ENCODE measurements around the gene TGFA. TPM values are rescaled to one million over a fixed set of nuclear protein-coding genes. Genes with fewer than 3 reads are reported as not detected.
A peak's percentile ranks its signal among the peaks of the same experiment; 100 is the strongest.

Gene TGFA
- total RNA-seq, 1 donor from 2014 or later: 1.4 TPM

DNA sequence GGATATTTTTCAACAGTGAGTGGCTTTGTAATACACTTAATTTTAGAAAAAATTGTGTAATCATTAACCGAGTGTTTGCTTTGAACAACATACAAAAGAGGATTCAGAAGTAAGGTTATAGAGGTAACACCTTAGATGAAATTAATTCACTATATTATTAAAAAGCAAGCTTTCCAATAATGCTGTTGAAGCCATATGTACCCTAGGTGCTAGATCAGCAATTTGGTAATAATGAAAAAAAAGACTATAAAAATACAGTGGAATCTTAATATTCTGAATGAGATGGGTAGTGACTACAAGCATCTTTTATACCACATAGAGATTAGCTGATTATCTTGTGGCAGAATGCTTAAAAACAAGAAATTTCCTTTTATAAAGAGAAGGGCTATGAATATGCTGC is 136.6 kb downstream of the TGFA start:
- no peak for DNase-seq (ENCODE audit: low read depth, low spot score)
- Mint-ChIP-seq H3K27me3 (ENCODE audit: low read depth) (peaks cover 8% of the 10 kb centered on the region), H3K9me3 (no peaks in the 10 kb centered on the region), H3K4me1 (peaks cover 18% of the 10 kb centered on the region), H3K27ac (ENCODE audit: unreplicated experiment) (no peak overlapping the region), H3K36me3 (ENCODE audit: low read depth) (no peaks in the 10 kb centered on the region), H3K4me3 (no peak overlapping the region)
- TF ChIP-seq, protein P1, sequence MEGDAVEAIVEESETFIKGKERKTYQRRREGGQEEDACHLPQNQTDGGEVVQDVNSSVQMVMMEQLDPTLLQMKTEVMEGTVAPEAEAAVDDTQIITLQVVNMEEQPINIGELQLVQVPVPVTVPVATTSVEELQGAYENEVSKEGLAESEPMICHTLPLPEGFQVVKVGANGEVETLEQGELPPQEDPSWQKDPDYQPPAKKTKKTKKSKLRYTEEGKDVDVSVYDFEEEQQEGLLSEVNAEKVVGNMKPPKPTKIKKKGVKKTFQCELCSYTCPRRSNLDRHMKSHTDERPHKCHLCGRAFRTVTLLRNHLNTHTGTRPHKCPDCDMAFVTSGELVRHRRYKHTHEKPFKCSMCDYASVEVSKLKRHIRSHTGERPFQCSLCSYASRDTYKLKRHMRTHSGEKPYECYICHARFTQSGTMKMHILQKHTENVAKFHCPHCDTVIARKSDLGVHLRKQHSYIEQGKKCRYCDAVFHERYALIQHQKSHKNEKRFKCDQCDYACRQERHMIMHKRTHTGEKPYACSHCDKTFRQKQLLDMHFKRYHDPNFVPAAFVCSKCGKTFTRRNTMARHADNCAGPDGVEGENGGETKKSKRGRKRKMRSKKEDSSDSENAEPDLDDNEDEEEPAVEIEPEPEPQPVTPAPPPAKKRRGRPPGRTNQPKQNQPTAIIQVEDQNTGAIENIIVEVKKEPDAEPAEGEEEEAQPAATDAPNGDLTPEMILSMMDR (conservative IDR thresholded peaks at IDR 0.05): no peak

DNA sequence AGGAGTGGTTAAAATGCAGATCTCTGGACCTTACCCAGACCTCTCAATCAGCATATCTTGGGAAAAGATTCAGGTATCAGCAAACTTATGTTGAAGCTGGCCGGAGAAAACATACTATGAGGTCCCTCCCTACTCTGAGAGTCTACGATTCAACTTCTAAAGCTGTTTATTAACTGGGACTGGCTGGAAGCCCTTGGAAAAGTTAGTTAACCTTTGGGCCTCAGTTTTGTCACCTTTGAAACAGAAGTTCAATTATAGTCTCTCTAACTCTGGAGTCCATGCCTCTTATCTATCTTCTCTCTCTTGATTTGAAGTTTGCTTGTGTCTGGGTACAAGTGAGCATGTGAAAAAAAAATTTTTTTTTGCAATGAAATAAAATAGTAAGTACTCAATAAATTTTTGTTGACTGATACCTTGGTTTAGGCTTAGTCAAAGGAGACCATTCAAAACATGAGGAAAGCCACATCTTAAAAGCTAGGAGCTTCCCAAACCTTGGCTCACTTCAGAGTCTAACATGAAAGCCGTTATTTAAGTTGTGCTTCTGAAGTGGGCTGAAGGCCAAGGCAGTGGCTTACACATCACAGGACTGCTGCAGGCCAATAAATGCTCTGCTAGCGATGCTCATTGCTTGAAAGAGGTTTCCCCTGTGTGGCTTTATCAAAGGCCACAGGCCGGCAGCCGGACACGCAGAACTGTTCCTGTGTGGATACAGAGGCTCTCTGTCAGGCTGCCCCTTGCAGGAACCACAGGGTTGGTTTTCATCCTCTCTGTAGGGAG is 141.1 kb downstream of the TGFA start:
- H3K36me3 Mint-ChIP-seq (ENCODE audit: low read depth): no peaks in the 10 kb centered on the region
- DNase-seq (ENCODE audit: low read depth, low spot score): no peak
- peaks cover 26% of the 10 kb centered on the region for H3K27me3 Mint-ChIP-seq (ENCODE audit: low read depth)
- TF ChIP-seq, protein P1 (conservative IDR thresholded peaks at IDR 0.05): no peak
- H3K27ac Mint-ChIP-seq (ENCODE audit: unreplicated experiment): no peak overlapping the region
- no peak overlapping the region for H3K4me3 Mint-ChIP-seq
- H3K9me3 Mint-ChIP-seq: no peaks in the 10 kb centered on the region
- no peaks in the 10 kb centered on the region for H3K4me1 Mint-ChIP-seq

DNA sequence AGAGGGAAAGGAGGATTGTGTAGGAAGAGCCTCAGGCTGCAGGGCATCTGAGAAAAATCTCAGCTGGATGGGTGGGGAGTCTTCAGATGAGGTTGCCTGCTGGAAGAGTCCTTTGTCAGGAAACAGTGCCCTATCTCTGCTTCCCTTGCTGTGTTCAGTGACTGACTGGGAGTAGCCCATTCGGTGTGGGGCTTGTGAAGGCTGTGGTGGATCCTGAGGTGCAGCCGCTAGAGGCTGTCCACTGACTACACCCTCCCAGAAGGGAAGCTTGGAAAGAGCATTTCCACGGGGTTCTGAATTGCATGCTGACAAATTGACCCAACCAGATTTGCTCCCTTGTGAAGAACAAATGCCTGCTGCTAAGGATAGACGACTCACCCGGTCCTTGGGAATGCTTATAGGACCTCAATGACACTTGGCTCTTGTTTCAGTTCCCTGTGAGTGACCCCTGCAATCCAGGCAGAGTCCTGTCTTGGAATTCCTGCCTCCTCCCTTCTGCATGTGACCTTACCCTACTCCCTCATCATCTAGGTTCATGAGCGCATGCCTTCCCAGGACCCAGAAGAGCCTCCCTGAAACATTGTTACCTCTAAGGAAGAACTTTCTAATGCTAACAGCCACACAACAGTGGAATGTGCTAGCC is 142.0 kb downstream of the TGFA start:
- Mint-ChIP-seq H3K27ac (ENCODE audit: unreplicated experiment) (peak overlapping the region; percentile 83), H3K4me3 (no peak overlapping the region), H3K36me3 (ENCODE audit: low read depth) (no peaks in the 10 kb centered on the region), H3K4me1 (no peaks in the 10 kb centered on the region), H3K27me3 (ENCODE audit: low read depth) (peaks cover 29% of the 10 kb centered on the region), H3K9me3 (peaks cover 2% of the 10 kb centered on the region)
- no peak for DNase-seq (ENCODE audit: low read depth, low spot score)
- TF ChIP-seq, protein P1 (conservative IDR thresholded peaks at IDR 0.05): no peak

DNA sequence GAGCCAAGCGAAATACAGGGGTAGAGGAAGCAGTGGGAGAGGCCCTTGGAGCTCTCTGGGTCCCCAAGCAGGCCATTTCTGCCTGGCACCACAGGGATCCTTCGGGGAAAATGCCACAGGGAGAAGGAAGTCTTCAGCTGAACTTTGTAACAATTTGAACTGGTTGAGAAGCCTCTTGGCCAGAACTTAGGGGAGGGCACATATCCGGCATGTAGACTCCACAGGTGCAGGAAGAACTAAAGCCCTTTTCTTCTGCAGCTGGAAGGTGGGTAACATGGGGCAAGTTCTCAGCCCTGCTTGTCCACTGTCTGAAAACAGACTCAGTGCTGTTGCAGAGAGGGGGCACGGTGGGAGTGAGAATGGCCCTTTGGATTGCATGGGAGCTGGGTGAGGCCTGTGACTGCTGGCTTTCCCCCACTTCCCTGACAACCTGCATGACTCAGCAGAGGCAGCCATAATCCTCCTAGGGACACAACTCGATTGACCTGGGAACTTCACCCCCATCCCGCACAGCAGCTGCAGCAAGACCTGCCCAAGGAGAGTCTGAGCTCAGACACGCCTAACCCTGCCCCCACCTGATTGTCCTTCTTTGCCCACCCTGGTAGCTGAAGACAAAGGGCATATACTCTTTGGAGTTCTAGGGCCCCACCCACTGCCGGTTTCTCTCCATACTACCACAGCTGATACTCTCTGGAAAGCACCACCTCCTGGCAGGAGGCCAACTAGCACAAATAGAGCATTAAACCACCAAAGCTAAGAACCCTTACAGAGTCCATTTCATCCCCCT is 150.2 kb downstream of the TGFA start:
- H3K4me1 Mint-ChIP-seq: no peaks in the 10 kb centered on the region
- no peaks in the 10 kb centered on the region for H3K36me3 Mint-ChIP-seq (ENCODE audit: low read depth)
- peaks cover 29% of the 10 kb centered on the region for H3K27me3 Mint-ChIP-seq (ENCODE audit: low read depth)
- DNase-seq (ENCODE audit: low read depth, low spot score): no peak
- TF ChIP-seq, protein P1 (conservative IDR thresholded peaks at IDR 0.05): no peak
- peak overlapping the region; percentile 50 for H3K27ac Mint-ChIP-seq (ENCODE audit: unreplicated experiment)
- H3K9me3 Mint-ChIP-seq: peaks cover 7% of the 10 kb centered on the region
- no peak overlapping the region for H3K4me3 Mint-ChIP-seq

DNA sequence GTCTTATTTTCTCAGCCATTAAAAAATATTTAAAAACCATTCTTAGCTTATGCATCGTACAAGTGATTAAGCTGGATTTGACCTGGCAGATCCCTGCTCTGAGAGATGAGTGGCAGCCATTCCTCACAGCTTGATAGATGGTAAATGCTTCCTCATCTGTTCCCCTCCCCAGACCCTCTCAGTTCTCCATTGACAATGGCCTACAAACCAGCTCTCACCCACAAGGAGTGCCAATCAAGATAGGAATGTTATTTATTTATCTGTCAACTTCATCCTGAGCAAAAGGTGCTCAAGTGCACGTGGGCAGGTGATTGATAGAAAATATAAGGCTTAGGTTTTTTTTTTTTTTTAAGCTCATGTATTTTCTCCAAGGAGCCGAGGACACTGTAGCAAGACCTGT is 153.1 kb downstream of the TGFA start:
- no peak overlapping the region for H3K4me3 Mint-ChIP-seq
- no peaks in the 10 kb centered on the region for H3K4me1 Mint-ChIP-seq
- H3K27me3 Mint-ChIP-seq (ENCODE audit: low read depth): peaks cover 26% of the 10 kb centered on the region
- no peaks in the 10 kb centered on the region for H3K9me3 Mint-ChIP-seq
- H3K36me3 Mint-ChIP-seq (ENCODE audit: low read depth): no peaks in the 10 kb centered on the region
- no peak for DNase-seq (ENCODE audit: low read depth, low spot score)
- TF ChIP-seq, protein P1 (conservative IDR thresholded peaks at IDR 0.05): no peak
- H3K27ac Mint-ChIP-seq (ENCODE audit: unreplicated experiment): no peak overlapping the region

All from neural crest cell (in vitro differentiated cells).